Measurements from ENCODE around the gene CTDP1.

The CTDP1 gene

DNA sequence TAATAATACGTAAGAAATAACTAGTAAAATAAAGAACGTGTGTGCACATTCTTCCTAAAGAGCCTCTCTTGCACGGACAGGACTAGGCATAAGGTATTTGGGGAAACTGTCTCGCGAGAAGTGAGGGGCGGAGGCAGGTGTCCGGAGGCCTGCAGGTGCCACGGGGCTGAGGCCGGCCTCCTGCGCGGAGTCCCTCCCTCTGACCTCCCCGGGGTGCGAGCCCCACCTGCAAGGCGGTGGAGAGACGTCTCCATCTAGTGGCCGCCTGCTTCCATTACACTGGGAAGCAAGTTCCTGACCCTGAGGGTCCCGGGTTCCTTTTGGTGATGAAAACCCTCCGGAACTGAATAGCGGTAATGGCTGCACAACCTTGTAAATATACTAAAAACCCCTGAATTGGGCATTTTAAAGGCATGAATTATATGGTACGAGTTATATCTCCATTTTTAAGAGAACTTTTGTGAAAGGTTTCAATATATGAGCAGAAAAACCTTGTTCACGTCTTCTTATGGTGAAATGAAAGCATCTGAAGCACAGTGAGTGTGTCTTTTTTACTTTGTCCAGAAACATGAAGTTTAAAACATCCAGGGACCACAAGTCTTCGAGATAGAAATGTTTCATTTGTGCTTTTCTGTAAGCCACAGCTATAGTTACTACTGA, 35.5 kb upstream of the CTDP1 start:
- peak; percentile 59 for DNase-seq

DNA sequence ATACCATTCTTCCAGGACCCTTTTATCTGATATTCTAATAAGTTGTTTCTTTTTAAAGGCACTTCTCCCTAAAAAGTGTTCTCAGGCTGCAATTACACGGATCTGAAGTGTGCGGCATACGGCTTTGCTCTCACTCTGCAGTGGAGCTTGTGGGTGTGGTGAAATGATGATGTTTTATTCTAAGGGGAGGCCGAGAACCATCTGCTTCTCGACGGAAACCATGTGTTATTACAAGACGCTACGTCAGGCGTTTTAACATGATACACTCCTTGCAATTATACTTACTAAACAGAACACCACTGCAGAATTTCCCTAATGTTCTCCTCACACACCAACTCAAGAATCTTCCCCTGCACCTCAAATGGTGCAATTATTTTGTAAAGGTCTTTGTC, 34.9 kb upstream of the CTDP1 start:
- no peak for DNase-seq

DNA sequence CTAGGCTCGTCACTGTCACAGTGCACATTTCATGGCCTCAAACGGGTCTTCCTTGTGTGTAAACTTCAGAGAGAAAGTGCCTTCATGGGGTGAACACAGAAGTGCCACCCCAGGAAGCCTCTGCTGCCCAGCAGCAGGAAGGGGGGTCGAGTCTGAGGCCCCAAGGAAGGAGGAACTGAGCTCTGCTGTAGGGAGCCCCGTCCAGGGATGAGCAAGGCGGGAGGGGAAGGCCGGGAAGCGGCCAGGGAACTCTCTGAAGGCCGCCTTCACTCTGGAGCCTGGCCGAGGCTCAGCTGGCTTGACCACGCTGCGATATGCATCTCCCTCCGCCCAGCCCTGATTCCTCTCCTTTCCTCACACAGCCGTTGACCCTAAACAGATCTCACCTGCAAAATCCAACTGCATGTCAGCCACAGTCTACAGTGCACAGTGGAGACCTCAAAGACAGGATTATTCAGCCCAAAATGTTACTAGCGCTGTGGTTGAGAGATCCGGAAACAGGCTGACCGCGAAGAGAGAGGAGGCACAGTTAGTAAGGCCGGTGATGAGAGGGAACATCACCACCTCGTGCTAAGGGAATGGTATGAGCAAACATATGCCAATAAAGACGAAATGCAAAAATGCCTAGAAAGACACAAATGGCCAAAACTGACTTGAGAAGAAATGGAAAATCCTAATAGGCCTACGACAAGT, 34.2 kb upstream of the CTDP1 start:
- no peak for DNase-seq

DNA sequence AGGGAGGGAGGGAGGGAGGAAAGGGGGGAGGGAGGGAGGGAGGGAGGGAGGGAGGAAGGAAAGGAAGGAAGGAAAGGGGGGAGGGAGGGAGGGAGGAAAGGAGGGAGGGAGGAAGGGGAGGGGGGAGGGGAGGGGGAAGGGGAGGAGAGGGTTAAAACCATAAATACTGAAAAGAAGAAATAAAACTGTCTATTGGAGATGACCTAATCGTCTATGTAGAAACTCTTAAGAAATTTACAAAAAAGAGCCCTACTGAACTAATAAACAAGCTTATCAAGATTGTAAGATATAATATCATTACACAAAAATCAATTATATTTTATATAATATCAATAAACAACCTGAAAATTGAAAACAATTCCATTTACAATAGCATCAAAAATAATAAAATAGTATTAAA, 32.3 kb upstream of the CTDP1 start:
- no peak for DNase-seq

DNA sequence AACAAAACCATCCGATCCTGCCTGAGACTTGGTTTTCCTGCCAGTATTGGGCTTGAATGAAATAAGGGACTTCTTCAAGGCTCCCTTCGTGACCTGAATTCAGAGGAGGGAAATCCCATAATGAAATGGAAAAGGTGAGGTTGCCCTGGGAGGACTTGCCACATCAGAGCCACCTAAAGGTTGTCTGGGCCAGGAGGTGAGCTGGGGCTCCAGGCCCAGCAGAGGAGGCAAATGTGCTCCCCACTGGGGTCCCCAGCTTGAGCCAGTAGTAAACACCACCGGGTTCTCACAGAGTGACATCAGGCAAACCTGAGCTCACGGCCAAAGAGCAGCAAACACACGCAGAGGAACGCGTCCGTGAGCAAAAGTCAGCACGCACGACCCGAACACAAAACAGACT, 28.6 kb upstream of the CTDP1 start:
- DNase-seq = no peak

DNA sequence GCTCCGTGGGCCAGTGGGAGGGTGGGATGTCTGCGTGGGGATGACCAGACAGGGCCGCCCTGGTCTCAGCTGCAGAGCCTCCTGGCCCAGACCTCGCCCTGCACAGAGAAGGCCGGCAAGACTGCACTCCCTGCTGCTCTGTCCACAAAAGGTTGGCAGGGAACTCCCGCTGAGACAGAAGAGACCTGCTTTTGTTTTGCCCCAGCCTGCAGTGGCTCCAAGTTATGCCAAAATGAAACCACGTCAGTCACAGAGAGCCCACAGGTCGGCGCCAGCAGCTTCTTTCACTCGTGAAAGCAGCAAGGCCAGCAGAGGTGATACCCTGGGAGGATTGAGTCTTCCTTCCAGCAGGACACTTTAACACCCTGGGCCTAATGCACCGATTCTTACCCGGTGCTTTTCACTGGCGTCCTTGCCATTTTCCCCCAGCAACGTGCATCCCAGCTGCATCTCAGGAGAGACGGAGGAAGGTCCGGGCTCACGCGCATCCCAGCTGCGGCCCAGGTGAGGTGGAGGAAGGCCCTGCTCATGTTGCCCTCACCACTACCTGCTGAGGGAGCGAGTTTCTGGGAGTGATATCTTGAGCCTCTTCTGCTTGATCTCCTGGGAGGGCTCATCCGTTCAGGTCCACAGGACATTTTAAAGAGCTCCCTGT, 22.1 kb upstream of the CTDP1 start:
- DNase-seq = no peak

DNA sequence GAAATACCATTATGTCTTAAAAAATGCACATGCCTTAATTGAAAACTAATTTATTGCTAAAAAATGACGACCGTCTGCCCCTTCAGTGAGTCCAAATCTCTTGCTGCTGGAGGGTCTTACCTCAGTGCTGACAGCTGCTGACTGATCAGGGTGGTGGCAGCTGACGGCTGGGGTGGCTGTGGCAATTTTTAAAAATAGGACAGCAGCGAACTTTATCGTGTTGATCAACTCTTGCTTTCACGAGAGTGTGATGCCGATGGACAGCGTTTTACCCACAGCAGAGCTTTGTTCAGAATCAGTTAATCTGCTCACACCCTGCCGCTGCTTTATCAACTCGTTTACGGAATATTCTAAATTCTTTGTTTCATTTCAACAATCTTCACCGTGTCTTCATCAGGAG, 21.2 kb upstream of the CTDP1 start:
- DNase-seq = no peak

DNA sequence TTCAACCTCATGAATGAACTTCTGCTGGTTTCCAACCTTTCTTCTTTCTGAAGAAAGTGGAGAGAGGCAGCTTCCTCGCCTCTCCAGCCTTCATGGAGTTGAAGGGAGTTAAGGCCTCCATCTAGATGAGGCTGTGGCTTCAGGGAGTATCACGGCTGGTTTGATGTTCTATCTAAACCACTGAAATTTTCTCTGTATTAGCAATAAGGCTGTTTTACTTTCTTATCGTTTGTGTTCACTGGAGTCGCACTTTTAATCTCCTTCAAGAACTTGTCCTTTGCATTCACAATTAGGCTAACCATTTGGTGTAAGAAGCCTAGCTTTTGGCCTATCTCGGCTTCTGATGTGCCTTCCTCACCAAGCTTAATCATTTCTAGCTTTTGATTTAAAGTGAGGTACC, 19.9 kb upstream of the CTDP1 start:
- DNase-seq = no peak

DNA sequence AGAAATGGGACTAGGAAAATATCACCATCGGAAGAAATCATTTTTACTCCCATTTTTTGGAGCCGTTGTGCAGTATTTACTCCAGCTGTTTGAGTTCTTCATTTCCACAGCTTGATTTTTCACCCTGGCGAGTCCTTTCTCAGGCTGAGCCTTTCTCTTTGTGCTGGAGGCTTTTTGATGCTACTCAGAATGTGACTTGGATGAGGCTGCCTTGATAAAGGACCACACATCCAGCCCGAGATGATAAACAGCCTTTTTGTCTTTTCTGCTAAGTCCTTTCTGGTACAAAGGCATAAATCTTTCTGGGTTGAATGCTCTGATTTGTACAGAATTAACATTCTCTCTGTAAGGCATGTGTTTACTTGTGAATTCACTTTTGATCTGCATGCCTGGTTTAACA, 17.6 kb upstream of the CTDP1 start:
- DNase-seq = no peak

DNA sequence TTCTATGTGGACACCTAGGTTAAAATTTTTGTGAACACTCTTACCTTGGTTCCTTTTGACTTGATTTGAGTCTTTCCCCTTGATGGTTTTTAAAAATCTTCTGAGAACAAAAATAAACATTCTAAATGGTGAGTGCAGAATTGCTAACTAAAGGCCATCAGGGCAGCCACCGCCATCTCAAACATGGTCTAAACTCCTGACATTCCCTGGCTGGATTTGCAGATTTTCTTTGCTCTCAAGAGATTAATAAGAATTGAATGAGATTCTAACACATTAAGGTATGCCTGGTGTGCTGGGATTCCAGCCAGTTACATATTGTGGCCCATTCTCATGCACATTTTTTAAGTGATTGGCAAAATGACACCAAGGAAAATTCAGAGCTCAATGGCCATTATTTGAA, 17.2 kb upstream of the CTDP1 start:
- no peak for DNase-seq

DNA sequence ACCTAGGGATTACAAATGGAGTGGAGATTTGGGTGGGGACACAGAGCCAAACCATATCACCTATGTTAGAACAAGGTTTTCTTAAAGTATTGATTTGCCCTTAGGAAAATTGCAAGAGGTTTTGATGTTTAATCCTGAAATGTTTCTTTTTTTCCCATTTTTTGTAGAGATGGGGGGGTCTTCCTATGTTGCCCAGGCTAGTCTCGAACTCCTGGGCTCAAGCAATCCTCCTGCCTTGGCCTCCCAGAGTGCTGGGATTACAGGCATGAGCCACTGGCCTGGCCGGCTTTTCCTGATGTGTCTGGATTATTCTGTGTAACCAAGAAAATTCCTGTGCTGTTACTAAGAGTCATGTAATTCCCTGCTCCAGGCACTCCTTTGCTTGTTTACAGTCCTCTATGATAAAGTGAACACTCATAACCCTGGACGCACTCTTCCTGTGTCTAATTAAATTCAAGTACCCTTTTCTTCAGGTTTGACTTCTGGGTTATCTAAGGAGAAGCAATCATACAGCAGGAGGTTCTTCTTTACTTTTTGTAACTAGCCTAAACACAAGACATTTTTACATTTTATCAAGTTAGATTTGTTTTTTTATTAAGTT, 15.0 kb upstream of the CTDP1 start:
- DNase-seq = no peak

DNA sequence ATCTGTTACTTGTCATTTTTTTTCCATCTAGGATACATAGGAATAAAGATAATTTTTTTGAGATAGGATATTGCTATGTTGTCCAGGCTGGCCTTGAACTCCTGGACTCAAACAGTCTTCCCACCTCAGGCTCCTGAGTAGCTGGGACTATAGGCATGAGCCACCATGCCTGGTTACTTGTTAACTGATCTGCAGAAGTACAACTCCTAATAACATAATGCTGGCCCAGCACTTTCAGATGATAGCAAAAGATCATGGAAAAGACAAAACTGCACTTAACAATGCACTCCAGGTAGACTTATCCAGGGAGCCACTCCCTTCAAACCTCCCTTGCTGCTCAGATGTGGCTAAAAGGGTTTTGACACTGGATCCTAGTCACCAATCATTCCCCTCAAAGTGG, 11.4 kb upstream of the CTDP1 start:
- no peak for DNase-seq

DNA sequence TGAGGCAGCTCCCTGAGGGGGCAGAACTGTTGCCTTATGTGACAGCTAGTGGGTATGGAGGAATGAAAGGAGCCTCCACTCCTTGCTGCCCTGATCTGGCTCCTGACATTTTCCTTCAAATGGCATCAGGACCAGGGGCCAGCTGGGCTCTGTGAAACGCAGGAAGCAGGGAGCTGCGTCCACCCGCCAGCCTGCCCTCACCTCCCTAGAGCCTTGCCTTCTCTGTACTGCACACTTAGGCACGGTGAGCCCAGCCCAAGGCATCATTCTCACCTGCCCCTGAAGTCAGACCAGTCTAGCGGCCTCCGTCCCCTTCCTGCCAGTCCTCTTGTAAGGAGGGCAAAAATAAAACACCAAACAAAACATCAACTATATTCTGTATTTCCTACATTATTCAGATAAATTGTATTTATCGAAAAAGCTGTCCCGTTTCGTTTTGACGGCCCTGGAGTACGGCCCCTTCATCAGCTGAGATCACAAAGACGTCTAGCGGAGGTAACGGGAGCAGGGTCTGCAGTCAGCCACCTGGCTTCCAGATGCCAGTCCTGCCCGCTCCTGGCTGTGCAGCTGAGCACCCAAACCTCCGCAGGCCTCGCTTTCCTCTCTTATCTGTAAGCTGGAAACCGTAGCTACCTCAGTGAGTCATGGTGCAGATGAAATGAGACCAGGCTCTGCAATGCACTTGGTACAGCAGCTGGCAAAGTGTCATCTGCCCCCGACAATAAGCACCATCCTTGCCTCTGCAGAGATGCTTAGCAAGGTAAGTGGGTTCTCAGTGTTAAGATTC, 6.9 kb upstream of the CTDP1 start:
- DNase-seq = no peak

DNA sequence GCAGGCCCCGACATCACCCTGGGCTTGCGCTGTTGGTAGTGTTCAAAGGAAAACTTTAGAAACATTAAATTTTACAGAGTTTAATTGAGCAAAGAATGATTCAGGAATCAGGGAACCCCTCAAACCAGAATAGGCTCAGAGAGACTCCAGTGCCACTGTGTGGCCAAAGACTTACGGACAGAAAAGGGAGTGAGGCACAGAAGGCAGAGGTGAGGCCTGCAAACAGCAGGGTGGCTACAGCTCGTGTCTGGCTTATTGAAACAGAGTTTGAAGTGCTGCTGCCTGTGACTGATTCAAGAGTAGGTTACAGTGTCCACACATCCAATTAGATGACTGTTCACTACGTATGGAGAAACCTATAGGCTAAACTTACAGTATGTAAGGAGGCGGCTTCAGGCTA, 2.4 kb upstream of the CTDP1 start:
- DNase-seq = no peak

DNA sequence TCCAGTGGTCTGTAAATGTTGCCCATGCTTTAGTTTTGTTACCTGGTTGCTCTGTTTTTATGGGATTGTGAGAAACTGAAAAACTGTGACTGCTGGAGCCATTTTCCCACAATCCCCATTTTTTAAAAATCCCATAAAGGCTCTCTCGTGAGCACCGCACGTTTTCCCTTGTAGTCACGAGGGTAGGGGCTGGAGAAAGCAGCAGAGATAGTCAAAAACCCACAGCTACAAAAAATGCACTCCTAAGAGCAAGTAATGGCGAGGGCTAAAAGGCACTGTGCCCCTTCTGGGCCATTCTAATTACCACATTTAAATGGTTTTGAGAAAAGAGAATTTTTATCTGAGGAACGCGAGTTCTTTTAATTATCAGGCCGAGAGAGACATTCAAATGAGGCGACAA, 1.8 kb upstream of the CTDP1 start:
- DNase-seq = no peak

DNA sequence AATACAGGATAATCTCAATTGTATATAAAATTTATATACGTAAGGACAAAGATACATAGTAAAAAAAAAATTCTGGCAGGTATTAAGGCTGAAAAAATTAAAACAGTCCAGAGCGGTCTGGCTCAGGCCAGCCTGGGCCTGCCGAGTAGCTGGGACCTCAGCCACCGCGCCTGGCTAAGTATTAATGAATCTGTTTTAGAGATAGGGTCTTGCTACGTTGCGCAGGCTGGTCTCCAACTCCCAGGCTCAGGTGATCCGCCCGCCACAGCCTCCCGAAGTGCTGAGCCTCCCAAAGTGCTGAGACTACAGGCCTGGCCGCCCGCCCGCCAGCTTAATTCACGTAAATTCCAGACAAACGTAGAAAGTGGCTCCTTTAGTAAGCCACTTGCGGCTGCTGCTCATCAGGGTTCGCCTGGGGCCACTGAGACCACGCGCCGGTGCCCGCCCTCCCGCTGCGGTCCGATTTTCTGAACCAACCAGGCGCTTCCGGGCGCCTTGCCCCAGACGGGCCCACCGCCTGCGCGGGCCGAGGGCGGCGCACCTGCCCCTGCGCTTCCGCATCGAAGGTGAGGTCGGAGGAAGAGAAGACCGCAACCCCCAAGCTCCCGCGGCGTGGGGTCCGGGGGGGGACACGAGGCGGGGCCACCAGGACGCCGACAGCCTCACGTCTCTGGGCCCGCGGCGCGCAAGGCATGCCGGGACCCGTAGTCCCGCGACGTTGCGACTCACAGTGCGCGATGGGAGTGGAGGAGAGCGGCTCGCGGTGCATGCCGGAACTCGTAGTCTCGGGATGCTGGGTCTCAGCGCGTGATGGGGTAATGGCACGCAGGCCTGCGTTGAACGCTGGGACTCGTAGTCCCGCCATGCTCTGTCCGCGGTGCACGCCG, 695 bp upstream of the CTDP1 start:
- DNase-seq = peak; percentile 98

DNA sequence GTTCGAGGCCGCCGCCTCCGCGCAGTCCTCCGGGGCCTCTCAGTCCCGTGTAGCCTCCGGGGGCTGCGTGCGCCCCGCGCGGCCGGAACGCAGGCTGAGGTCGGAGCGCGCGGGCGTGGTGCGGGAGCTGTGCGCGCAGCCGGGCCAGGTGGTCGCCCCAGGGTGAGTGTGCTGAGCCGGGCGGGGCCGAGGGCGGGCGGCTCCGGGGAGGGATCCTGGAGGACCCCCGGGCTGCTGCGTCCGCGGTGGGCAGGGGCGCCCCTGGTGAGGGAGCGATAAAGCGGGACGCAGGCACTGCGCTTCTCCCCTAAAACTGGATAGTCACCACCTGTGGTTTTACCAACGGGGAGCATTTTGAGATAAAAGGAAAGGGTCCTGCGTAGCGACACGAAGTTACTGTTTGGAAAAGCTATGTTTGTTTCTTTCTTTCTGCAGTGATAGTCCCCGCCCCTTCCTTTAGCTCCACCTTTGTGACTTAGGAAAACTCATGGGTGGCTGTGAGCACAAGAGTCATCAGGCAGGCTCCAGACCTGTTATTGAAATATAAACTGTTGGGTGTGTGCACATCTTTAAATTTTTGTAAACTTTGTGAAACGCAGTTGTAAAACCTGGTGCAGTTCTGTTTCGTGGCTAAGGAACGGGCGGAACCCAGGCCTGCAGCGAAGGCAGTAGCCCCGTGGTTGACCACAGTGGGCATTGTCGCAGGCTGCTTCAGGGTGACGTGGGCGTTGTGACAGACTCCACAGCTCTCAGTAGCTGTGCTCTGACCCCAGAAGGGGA, 687 bp downstream of the CTDP1 start:
- peak; percentile 9 for DNase-seq

DNA sequence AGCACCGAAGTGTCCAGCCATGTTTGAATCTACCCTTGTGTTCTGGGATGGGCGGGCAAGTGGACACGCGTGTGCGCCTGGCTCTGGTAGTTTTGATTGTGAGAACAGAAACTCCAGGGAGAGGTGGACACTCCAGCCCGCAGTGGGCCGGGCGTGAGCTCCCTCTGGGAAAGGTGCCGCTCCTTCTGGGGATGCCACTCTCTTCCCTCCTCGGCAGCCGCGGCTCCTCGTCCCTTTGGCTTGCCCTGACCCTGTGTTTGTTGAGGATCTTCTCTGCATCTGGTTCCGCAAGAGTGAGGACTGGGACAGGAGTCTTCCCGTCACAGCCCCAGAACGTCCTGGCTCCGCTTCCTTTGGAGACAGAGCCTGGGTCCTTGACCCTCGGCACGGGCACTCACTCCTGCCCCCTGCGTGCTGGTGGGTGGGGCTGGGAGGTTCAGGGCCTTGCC, 1.3 kb downstream of the CTDP1 start:
- no peak for DNase-seq

DNA sequence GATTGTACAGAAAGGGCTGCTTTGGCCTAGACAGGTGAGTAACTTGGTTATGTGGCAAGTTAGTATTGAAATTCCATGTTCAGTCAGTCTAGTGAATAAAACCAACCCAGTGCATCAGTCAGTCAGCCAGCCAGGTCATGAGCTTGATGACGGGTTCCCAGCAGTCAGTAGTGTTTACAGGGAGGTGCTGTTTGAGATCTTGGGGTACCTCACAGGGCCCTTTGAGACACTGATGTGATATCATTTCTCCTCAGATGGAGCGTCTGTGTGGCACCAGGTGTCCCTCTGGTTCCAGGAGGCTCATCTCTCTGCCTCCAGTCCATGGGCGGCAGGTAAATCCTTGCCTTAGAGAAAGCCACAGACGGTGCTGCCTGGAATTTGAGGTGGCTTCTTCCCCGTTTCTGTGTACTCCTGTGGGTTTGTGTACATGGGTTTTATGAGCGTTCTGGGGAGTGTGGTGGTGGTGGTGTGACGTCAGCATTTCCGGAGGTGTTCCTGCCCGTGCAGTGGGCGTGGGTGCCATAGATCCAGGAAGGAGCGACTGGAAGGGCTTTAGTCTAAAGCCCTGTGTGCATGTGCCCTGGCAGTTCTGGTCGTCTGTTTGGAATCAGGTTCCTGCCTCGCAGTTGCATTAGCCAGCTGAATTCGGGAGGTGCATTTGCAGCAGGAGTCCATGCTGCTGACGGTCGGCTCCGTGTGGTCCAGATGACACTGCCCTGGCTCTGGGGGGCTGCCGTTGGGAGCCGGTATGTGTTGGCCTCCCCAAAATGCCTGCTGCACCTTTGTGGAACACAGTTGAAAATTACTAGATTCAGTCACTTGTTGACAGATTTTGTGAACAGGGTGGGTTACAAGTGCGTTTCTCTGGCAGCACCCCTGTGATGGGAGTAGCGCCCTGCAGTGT, 2.1 kb downstream of the CTDP1 start:
- no peak for DNase-seq

DNA sequence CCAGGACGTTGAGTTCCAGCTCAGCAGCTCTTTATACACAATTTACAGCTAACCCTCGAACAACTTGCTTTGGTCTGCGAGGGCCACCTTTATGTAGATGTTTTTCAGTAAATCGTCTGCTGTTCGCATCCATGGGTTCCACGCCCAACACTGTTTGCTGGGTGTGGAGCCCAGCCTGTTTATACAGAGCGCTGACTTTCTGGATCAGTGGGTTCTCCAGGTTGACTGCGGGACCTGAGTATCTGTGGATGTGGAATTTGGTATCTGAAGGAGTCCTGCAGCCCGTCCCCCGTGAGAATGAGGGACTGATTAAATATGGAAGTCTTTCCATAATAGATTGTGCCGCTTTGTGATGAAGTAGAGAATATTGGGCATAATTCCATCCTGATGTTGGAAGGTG, 2.9 kb downstream of the CTDP1 start:
- no peak for DNase-seq
